ENCODE data around the gene IGLON5. TPM values are rescaled to one million over a fixed set of nuclear protein-coding genes. Genes with fewer than 3 reads are reported as not detected.

IGLON5 gene
- total RNA-seq, 2 experiments from 2014 or later = not detected

- ChIA-PET POLR2A (no interaction called here), CTCF (interaction anchor here (0.7 kb wide), 1 partner anchor 62 kb away, joined by 3 read pairs; no protein-coding TSS in a partner anchor)
- no peak for DNase-seq
- Mint-ChIP-seq H3K27me3 (peaks cover 32% of the 10 kb centered on the region), H3K4me3 (no peak overlapping the region), H3K9me3 (no peaks in the 10 kb centered on the region), H3K36me3 (ENCODE audit: low read depth) (no peaks in the 10 kb centered on the region), H3K27ac (no peak overlapping the region), H3K4me1 (peaks cover 5% of the 10 kb centered on the region)
Observed at GRCh38 chr19:51323481-51324166, 12.2 kb downstream of the IGLON5 start.

- POLR2A ChIA-PET = no interaction called here
- Mint-ChIP-seq H3K4me3 (no peak overlapping the region), H3K27ac (no peak overlapping the region), H3K9me3 (no peaks in the 10 kb centered on the region), H3K4me1 (peaks cover 5% of the 10 kb centered on the region), H3K27me3 (peaks cover 32% of the 10 kb centered on the region), H3K36me3 (ENCODE audit: low read depth) (no peaks in the 10 kb centered on the region)
- CTCF ChIA-PET = no interaction called here
- no peak for DNase-seq
Observed at GRCh38 chr19:51324167-51324481, 12.7 kb downstream of the IGLON5 start.

GRCh38 chr19:51325161-51325976 lies 13.9 kb downstream of the IGLON5 start:
- H3K4me3 Mint-ChIP-seq = no peak overlapping the region
- no peaks in the 10 kb centered on the region for H3K36me3 Mint-ChIP-seq (ENCODE audit: low read depth)
- H3K4me1 Mint-ChIP-seq = peaks cover 5% of the 10 kb centered on the region
- peaks cover 38% of the 10 kb centered on the region for H3K27me3 Mint-ChIP-seq
- no peak overlapping the region for H3K27ac Mint-ChIP-seq
- DNase-seq = no peak
- no peaks in the 10 kb centered on the region for H3K9me3 Mint-ChIP-seq
- POLR2A ChIA-PET = no interaction called here
- CTCF ChIA-PET = interaction anchor here (0.6 to 1.0 kb wide), 2 partner anchors 33 to 116 kb away, joined by 3 read pairs; no protein-coding TSS in a partner anchor

- ChIA-PET CTCF (interaction anchor here (0.6 kb wide), 1 partner anchor 32 kb away, joined by 3 read pairs; no protein-coding TSS in a partner anchor), POLR2A (no interaction called here)
- Mint-ChIP-seq H3K36me3 (ENCODE audit: low read depth) (no peaks in the 10 kb centered on the region), H3K27me3 (peaks cover 38% of the 10 kb centered on the region), H3K4me3 (no peak overlapping the region), H3K27ac (no peak overlapping the region), H3K4me1 (peaks cover 5% of the 10 kb centered on the region), H3K9me3 (peaks cover 2% of the 10 kb centered on the region)
- no peak for DNase-seq
Observed at GRCh38 chr19:51326216-51327065, 15.0 kb downstream of the IGLON5 start.

GRCh38 chr19:51327066-51328001 lies 15.9 kb downstream of the IGLON5 start:
- no peak overlapping the region for H3K27ac Mint-ChIP-seq
- peak; percentile 69 for DNase-seq
- no peaks in the 10 kb centered on the region for H3K36me3 Mint-ChIP-seq (ENCODE audit: low read depth)
- peaks cover 38% of the 10 kb centered on the region for H3K27me3 Mint-ChIP-seq
- H3K9me3 Mint-ChIP-seq = peaks cover 2% of the 10 kb centered on the region
- peaks cover 5% of the 10 kb centered on the region for H3K4me1 Mint-ChIP-seq
- H3K4me3 Mint-ChIP-seq = peak overlapping the region; percentile 42
- ChIA-PET POLR2A (no interaction called here), CTCF (interaction anchor here (0.6 to 1.7 kb wide), 4 partner anchors 12 to 82 kb away, joined by 3 to 5 read pairs (median 4); partner anchors contain the start of gene VSIG10L)

GRCh38 chr19:51329411-51329810 lies 18.0 kb downstream of the IGLON5 start:
- ChIA-PET POLR2A (no interaction called here), CTCF (interaction anchor here (1.1 kb wide), 1 partner anchor 109 kb away, joined by 3 read pairs; no protein-coding TSS in a partner anchor)
- H3K9me3 Mint-ChIP-seq = peaks cover 2% of the 10 kb centered on the region
- no peak overlapping the region for H3K4me3 Mint-ChIP-seq
- H3K36me3 Mint-ChIP-seq (ENCODE audit: low read depth) = no peaks in the 10 kb centered on the region
- no peak for DNase-seq
- H3K4me1 Mint-ChIP-seq = peaks cover 5% of the 10 kb centered on the region
- peaks cover 30% of the 10 kb centered on the region for H3K27me3 Mint-ChIP-seq
- no peak overlapping the region for H3K27ac Mint-ChIP-seq

GRCh38 chr19:51330366-51330765 lies 18.9 kb downstream of the IGLON5 start:
- DNase-seq = no peak
- ChIA-PET POLR2A (no interaction called here), CTCF (no interaction called here)
- no peak overlapping the region for H3K27ac Mint-ChIP-seq
- H3K9me3 Mint-ChIP-seq = peaks cover 2% of the 10 kb centered on the region
- H3K4me1 Mint-ChIP-seq = peaks cover 5% of the 10 kb centered on the region
- H3K4me3 Mint-ChIP-seq = no peak overlapping the region
- H3K36me3 Mint-ChIP-seq (ENCODE audit: low read depth) = no peaks in the 10 kb centered on the region
- peaks cover 25% of the 10 kb centered on the region for H3K27me3 Mint-ChIP-seq

- POLR2A ChIA-PET = no interaction called here
- Mint-ChIP-seq H3K27ac (no peak overlapping the region), H3K4me1 (peaks cover 3% of the 10 kb centered on the region), H3K9me3 (peaks cover 2% of the 10 kb centered on the region), H3K27me3 (peaks cover 17% of the 10 kb centered on the region), H3K36me3 (ENCODE audit: low read depth) (no peaks in the 10 kb centered on the region), H3K4me3 (no peak overlapping the region)
- CTCF ChIA-PET = no interaction called here
- DNase-seq = no peak
Observed at GRCh38 chr19:51331193-51331592, 19.7 kb downstream of the IGLON5 start.

GRCh38 chr19:51331716-51332115 lies 20.3 kb downstream of the IGLON5 start:
- H3K27ac Mint-ChIP-seq = no peak overlapping the region
- DNase-seq = no peak
- CTCF ChIA-PET = no interaction called here
- no peak overlapping the region for H3K4me3 Mint-ChIP-seq
- POLR2A ChIA-PET = no interaction called here
- H3K9me3 Mint-ChIP-seq = peaks cover 2% of the 10 kb centered on the region
- H3K36me3 Mint-ChIP-seq (ENCODE audit: low read depth) = no peaks in the 10 kb centered on the region
- H3K27me3 Mint-ChIP-seq = peaks cover 14% of the 10 kb centered on the region
- peaks cover 3% of the 10 kb centered on the region for H3K4me1 Mint-ChIP-seq

GRCh38 chr19:51333836-51334460 lies 22.5 kb downstream of the IGLON5 start:
- DNase-seq = no peak
- Mint-ChIP-seq H3K36me3 (ENCODE audit: low read depth) (no peaks in the 10 kb centered on the region), H3K4me3 (no peak overlapping the region), H3K27me3 (peaks cover 6% of the 10 kb centered on the region), H3K4me1 (peaks cover 4% of the 10 kb centered on the region), H3K27ac (no peak overlapping the region), H3K9me3 (peaks cover 2% of the 10 kb centered on the region)
- POLR2A ChIA-PET = no interaction called here
- CTCF ChIA-PET = interaction anchor here (0.8 to 1.2 kb wide), 2 partner anchors 74 to 233 kb away, joined by 4 read pairs; no protein-coding TSS in a partner anchor

- Mint-ChIP-seq H3K36me3 (ENCODE audit: low read depth) (no peaks in the 10 kb centered on the region), H3K4me3 (no peak overlapping the region), H3K27me3 (peaks cover 8% of the 10 kb centered on the region), H3K27ac (no peak overlapping the region), H3K9me3 (no peaks in the 10 kb centered on the region), H3K4me1 (peaks cover 17% of the 10 kb centered on the region)
- DNase-seq = no peak
- POLR2A ChIA-PET = no interaction called here
- CTCF ChIA-PET = interaction anchor here (0.9 kb wide), 1 partner anchor 179 kb away, joined by 3 read pairs; no protein-coding TSS in a partner anchor
Observed at GRCh38 chr19:51337141-51337860, 25.9 kb downstream of the IGLON5 start.

All from activated CD4-positive, alpha-beta T cell treated with anti-CD3 and anti-CD28 coated beads, Interleukin-2, amount 10 ng/mL, durations not matched to agents 7 days and 5 days (primary cell).